ENCODE measurements around the gene S100G.
A peak's percentile ranks its signal among the peaks of the same experiment; 100 is the strongest.

The S100G gene

DNA sequence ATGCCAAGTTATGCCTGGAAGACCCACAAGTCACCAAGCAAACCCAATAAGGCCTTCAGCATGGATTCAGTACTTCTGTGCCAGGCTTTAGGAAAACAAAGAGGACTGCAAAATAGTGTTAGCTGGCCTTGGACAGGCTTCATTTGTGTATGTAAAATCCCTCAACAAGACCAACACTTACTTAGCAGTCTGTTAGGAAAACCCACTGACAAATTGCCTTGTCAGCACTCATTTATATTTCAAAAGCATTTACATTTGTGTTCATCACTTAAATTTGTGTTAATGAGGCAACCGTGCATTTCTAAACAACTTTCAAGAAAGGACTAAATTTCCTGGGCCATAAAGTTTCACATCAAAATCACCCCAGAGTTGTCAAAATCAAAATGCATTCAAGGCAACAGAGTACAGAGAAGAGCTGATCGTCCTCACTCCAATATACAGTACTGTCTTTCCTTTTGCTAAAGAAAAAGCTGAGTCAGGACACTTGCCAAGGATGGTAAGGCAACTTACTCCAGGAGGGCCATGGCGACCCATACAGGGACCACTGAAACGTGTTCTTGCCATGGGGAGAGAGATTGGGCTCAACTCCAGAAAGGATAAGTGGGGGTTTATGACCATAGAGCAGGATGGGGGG is 1.6 kb downstream of the S100G start:
- DNase-seq, result no peak

DNA sequence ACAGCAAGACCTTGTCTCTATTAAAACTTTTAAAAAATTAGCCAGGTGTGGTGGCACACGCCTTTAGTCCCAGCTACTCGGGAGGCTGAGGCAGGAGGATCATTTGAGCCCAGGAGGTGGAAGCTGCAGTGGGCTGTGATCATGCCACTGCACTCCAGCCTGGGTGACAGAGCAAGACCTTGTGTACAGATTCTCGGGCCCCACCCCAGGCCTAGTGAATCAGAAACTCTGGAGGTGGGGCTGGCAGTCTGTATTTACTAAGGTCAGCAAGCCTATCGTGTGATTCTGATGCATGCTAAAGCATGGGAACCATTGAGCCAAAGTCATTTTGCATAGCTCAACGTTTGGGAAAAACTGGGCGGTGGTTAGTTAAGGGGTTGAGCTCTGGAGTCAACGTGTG is 3.5 kb downstream of the S100G start:
- peak; percentile 61 for DNase-seq

DNA sequence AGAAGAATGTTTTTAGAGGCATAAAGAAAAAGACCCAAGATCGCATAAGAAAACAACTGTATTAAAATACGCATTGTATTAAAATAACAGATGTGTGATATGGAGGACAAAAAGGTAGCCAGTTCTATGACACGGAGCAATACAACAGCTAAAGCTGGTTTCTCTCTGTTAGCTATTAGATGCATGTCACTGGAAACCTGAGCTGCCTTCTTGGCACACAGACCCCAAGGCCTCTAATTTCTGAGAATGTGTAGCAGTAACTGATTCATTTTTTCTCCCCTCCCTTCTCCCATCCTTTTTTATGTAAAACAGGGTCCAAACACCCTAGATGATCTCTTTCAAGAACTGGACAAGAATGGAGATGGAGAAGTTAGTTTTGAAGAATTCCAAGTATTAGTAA is 4.1 kb downstream of the S100G start:
- DNase-seq, result peak; percentile 37

DNA sequence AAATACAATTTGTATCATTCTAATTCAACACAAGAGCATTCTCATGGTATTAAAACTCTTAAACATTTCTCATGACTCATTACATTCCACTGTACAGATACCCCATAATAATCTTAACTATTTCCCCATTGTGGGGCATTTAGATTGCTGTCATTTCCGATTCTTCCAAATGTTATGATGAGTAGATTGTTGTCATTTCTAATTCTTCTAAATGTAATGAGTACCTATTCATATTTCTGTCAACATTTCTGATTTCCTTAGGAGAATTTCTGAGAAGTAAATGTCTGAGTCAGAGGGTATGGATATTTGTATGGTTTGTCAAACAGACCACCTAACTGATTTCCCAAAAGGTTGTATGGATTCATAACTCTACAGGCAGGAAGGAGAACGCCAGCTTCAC is 8.3 kb downstream of the S100G start:
- peak; percentile 91 for DNase-seq

DNA sequence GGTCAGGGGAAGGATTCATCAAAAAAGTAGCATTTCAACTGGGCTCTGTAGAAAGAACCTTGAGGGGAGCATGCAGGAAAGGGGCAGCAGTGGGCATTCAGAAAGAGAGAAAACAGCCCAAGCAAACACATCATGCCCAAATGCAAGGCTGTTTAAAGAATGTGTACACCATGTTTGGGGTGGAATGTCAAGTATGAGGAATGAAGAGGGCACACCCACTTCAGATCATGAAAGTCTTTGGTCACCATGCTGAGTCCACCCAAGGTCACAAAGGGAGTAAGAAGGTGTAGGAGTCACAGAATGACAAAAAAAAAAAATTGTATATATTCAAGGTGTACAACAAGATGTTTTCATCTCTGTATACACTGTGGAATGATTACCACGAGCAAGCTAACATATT is 9.4 kb downstream of the S100G start:
- DNase-seq, result peak; percentile 55

DNA sequence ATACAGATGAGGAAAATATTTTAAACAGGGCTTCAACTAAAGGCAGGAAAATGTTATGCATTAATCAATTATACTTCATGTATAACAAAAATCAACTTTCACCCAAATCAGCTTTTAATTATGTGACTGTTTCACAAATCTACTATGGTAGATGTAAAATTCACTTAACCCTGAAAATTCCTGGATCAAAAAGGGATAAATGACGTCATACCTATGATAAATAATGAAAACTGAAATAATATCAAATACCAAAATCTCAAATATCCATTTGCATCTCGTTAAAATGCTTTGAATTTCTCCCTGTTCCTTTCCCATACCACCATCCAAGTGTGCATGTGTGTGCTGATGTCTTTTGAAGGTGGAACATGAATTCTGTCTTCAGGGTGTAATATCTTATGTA is 11.5 kb downstream of the S100G start:
- no peak for DNase-seq

DNA sequence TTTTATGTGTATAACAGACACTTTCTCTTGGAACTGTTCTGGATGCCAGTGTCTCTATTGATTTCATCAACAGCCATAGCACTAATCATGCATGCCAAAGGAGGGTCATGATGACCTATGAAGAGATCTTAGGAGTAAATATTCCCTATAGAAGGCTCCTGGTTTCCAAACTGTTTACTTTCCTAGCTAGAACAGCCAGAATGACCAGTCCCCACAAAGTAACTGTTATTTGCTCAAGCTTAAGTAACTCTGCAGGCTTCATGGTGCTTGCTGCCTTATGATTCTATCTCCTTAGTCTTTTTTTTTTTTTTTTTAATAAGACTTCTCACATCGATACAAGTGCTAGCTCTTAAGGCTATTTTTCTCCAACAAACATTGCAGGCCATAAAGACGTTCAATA is 12.4 kb downstream of the S100G start:
- no peak for DNase-seq

DNA sequence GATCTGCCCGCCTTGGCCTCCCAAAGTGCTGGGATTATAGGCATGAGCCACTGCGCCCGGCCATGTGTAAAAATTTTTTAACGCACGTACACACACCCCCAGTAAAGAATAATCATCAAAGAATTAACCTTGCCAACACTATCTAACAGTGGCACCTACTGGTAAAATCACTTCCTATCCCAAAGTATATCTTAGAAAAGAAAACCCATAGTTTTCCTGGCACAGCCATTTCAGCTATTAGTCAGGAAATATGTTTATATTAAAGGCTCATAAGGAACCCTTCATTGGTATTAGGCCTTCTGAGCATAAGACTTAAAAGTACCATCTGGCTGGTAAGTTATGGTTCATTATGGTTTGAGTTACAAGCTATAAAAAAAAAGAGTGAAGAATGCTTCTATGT is 14.1 kb downstream of the S100G start:
- peak; percentile 65 for DNase-seq

DNA sequence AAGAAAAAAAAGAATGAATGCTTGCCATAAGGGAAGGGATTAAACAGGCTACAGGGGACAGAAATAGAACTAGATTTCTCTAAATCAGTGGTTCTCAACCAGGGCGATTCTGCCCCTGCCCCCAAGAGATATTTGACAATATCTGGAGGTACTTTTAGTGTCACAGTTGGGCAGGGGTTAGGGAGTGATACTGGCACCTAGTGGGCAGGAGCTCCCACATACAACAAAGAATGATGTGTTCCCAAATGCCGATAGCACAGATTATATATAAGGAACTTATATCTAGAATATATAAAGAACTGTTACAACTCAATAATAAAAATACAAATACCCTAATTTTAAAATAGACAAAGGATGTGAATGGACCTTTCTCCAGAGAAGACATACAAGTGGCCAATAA is 14.7 kb downstream of the S100G start:
- DNase-seq, result no peak

DNA sequence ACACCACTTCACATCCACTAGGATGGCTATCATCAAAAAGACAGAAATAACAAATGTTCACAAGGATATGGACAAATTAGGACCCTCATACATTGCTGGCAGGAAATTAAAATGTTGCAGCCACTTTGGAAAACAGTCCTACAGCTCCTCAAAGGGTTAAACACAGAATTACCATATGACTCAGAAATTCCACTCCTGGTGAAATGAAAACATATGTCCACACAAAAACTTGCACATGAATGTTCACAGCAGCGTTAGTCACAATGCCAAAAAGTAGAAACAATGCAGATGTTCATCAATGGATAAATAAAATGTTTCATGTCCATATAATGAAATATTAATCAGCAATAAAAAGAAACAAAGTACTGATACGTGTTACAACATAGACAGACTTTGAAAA is 15.1 kb downstream of the S100G start:
- DNase-seq, result peak; percentile 81

DNA sequence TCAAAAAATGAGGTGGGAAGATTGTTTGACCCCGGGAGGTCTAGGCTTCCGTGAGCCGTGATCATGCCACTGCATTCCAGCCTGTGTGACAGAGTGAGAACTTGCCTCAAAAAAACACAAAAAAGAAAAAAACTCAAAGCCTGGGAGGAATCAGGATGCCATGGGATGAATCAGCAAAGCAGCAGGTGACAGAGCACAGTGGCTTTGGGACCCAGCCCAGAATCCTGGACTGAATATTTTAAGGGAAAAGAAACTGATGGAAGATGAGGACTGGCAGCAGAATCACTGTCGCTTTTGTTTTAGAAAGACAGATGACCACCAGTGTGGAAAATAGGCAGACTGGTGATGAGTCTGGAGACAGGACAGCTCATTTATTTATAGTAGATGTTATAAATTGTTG is 16.6 kb downstream of the S100G start:
- peak; percentile 92 for DNase-seq

DNA sequence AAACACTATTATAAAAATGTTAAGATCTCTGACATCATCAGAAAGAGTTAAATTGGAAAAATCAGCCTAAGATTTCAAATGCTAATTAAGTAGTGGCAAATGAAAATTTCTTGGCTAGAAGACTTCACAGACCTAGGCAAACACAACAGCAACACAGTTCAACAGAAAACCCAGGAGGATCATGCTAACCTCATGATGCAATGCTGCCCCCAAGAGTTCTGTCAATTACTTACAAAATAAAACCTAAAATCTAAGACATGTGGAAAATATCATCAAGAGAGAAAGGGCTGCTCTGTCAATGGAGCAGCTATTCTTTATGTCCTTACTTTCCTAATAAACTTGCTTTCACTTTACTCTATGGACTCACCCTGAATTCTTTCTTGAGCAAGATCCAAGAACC is 21.0 kb downstream of the S100G start:
- peak; percentile 63 for DNase-seq

DNA sequence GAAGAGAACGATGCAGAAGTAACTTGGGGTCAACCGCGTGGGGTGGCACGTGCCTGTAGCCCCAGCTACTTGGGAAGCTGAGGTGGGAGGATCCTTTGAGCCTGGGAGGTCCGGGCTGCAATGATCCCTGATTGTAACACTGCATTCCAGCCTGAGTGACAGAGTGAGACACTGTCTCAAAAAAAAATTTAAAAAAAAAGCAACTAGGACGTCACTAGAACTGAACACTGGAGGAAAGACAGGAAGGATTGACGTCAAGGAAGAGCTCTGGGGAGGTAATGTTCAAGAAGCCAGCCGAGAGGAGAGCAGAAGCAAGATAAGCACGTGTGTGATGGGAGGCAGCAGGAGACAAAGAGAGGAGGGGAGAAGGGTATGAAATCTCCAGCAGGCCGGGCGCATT is 28.7 kb downstream of the S100G start:
- DNase-seq, result no peak

DNA sequence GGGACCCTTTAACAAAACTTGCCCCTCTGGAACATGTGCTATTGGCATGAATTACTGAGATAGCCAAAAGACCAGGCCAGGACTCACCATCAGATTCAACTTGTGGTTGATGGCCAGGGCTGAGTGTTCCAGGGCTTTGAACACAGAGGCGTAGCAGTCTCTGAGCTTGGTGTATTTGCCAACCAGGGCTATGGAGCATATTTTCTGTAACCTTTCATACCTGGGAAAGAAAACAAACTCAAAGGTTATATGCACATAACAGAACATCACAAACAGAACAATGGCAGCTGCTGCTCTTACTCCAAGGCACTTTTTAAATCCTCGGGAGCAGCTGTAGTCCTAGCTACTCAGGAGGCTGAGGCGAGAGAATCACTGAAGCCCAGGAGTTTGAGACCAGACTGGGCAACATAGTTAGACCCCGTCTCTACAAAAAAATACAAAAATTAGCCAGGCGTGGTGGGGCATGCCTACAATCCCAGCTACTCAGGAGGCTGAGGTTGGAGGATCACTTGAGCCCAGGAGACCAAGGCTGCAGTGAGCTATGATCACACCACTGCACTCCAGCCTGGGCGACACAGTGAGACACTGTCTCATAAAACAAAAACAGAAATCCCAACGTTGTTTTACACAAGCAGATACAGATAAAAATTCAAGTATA is 33.2 kb downstream of the S100G start:
- no peak for DNase-seq

DNA sequence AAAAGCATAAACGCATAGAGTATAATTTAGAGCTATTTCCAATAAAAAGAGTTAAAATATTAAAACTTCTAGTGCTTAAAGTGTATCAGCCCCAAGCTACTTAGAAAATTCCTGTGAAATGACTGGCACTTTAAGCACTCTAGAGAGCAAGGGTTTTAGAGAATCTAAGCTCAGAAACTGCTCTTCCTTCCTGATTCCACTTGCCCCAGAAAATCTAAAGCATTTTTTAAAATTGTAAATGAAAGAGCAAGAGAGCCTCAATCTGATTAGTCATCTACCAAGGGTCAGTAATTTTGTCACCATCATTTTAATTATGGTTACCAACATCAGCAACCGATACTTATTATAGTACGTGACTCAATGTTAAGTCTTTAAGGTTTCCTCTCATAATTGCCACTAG is 37.6 kb downstream of the S100G start:
- DNase-seq, result peak; percentile 47

DNA sequence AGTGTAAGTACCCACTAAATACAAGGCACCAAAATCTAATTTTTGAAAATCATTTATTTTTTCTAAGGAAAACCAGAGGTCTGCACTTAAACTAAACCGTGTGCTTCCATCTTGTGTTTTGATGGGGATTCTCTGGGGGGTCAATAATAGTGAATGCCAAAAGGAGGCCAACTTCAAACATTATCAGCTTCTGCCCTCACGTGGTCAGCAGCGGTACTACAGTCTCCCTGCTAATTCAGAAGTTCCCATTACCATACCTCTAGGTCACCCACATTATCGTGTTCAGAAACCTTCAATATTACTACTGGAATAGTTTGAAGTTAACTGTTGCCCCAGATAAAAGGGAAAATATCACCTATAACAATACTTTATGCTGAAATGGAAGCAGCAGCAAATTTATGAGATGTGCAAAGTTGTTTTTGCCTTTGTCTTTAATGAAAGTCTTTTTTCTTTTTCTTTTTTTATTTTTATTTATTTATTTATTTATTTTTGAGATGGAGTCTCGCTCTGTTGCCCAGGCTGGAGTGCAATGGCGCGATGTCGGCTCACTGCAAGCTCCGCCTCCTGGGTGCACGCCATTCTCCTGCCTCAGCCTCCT is 45.2 kb downstream of the S100G start:
- peak; percentile 50 for DNase-seq

DNA sequence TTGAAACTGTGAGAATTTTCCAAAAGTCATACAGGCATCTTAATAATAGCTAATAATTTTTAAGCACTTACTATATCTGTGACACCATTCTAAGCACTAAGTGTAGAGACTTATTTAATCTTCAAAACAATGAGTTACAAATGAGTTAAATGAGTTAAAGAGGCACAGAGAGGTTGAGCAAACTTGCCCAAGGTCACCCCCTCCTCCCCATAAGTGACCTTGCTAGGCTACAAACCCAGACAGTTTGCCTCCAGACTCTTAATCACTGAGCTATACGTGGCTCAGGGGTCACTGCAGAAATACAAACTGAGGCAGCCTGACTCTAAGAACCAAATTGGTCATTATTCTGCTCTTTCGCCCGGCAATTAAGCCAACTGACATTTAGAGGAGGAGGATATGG is 47.0 kb downstream of the S100G start:
- DNase-seq, result no peak

DNA sequence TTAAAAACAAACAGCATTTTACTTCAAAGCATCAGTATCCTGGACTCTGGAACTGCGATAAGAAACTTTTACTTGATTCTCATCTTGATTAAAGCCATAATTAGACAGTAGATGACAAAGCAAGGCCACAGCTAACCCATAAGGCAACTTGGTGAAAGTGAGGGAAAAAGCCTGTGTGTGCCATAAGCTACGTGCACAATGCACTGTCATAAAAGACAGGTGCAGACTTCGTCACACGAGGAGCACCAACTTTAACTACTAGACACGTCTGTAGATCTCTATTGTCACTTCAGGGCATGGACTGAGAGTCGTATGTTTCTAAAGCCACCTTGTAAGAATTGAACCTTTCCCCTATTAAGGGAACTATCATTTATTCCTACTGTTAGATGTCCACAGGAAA is 49.4 kb downstream of the S100G start:
- DNase-seq, result no peak

DNA sequence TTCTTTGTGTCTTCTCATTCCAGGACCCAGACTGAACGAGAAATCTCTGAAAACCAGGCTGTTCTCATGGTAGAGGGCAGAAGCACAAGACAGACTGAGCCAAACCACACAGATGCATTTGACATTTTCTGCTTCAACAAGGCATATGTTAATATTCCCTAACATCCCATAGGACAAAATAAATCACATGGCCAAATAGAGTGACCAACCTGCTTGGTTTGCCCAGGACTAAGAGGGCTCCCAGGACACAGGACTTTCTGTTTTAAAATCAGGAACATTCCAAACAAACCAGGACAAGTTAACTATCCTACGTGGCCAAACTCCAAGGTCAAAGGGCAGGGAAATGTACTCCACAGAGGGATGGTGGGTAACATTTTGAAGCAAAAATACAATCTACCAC is 50.8 kb downstream of the S100G start:
- DNase-seq, result no peak

DNA sequence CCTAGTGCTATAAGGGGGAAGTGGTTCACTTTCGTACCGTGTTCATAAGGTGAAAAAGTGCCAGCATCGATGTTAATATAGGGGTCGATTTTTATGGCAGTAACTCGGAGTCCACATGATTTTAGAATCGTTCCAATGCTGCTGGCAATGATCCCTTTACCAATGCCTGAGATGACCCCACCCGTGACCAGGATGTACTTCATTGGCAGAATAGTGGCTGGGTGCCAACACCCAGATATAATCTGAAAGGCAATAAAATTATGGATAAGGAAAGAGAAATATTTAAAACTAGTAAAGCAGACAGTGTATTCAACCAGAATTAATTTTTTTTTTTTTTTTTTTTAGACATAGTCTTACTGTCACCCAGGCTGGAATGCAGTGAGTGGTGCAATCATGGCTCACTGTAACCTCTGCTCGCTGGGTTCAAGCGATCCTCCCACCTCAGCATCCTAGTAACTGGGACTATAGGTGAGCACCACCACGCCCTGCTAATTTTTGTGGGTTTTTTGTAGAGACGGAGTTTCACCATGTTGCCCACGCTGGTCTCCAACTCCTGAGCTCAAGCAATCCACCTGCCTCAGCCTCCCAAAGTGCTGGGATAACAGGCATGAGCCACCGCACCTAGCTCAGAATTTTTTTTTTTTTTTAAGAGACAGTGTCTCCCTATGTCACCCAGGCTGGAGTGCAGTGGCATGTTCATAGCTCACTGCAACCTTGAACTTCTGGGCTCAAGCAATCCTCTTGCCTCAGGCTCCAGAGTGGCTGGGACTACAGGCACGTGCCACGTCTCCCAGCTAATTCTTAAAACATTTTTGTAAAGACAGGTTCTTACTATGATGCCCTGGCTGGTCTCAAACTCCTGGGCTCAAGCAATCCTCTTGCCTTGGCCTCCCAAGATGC is 53.0 kb downstream of the S100G start:
- no peak for DNase-seq
